Measurements from ENCODE around the gene PPP1CC. TPM values are rescaled to one million over a fixed set of nuclear protein-coding genes. Genes with fewer than 3 reads are reported as not detected.
"Not testable (repeated sequence)": the region's sequence is repeated elsewhere in the genome, so short reads cannot be mapped to it uniquely, and the experiment has no call there.

PPP1CC gene
- total RNA-seq, 1 donor from 2014 or later: 175 TPM

- DNase-seq (no peak), ATAC-seq (ENCODE audit: poor library complexity) (no peak)
- intact Hi-C loops (cut with DNase I): no loop called here
These were observed 17.5 kb upstream of the PPP1CC start for GRCh38 chr12:110760204-110760609.

DNA sequence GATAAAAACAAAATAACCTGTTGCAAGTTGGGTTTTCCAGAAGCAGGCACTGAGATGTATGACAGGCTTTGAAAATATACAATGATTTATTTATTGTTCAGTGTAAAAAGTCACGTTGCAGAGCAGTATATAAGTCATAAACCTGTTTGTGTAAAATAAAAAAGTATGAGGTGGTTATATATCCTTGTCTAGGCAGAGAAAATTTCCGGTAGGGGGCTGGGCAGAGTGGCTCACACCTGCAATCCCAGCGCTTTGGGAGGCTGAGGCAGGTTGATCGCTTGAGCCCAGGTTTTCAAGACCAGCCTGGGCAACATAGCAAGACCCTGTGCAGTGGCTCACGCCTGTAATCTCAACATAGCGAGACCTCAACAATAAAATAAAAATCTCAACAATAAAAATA is 16.2 kb upstream of the PPP1CC start:
- intact Hi-C loops (cut with DNase I): no loop called here
- ATAC-seq (ENCODE audit: poor library complexity) (no peak), DNase-seq (no peak)

- intact Hi-C loops (cut with DNase I): no loop called here
- ATAC-seq (ENCODE audit: poor library complexity) (no peak), DNase-seq (no peak)
These were observed 13.9 kb upstream of the PPP1CC start for GRCh38 chr12:110756611-110757010.

DNA sequence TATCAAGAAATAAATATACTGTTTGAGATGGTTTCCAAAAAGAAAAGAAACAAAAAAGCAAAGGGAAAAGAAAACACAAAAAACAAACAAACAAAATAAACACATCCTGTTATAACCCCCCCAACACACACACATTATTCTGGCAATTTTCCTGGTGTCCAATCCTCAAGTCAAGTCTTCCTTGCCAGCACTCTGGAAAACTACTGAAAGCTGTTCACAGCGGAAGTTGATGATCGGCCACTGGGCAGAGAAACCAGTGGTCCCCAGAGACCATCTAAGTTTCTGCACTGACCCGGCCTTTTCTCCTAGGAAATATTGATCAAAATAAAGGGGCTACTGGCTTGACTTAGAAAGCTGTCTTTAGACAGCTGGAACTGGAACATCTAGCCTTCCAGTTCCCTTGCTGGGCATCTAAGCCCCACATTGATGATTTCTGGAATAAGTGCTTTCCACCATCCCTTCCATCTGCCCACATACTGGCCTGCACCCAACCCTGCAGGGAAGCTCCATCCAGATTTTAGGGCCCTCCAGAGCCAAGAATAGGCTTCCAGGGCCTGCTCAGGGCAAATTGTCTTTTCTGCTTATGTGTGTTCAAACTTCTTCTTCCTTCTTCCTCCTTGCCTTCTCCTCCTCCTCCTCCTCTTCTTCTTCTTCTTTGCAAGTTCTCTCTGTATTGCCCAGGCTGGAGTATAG is 11.6 kb upstream of the PPP1CC start:
- ATAC-seq (ENCODE audit: poor library complexity): peak; percentile 77
- DNase-seq: no peak
- intact Hi-C loops (cut with DNase I): no loop called here

DNA sequence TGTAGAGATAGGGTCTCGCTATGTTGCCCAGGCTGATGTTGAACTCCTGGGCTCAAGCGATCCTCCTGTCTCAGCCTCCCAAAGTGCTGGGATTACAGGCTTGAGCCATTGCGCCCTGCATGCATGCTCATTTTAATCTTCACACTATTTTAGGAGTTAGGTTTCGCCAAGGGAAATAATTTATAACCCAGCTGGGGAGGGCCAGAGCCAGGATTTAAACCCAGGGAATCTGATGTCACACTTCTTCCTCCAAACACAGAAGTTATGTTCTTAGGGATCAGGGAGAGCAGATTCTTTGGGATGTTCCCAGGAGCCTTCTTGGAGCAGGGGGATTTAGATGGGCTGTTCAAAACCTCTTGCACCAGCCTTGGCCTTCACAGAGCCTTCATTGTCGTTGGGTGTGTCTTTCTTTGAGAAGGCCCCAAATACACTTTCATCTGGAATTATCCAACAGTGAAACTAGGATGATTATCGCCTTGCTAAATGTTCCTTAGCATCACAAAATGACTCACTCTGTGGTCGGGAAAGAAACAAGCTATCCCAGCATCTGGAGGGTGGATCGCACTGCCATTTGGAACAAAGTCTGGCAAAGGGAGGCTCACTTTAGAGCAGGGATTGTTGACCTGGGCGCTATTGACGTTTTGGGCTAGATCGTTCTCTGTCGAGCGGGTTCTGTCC is 8.2 kb upstream of the PPP1CC start:
- no peak for DNase-seq
- intact Hi-C loops (cut with DNase I): no loop called here
- no peak for ATAC-seq (ENCODE audit: poor library complexity)

GRCh38 chr12:110746550-110746949 is 3.9 kb upstream of the PPP1CC start:
- no peak for ATAC-seq (ENCODE audit: poor library complexity)
- intact Hi-C loops (cut with DNase I): no loop called here
- DNase-seq: no peak

- intact Hi-C loops (cut with DNase I): no loop called here
- ATAC-seq (ENCODE audit: poor library complexity) (no peak), DNase-seq (no peak)
These were observed 3.0 kb upstream of the PPP1CC start for GRCh38 chr12:110745542-110746284.

GRCh38 chr12:110744601-110745264 is 2.0 kb upstream of the PPP1CC start:
- intact Hi-C loops (cut with DNase I): no loop called here
- DNase-seq (no peak), ATAC-seq (ENCODE audit: poor library complexity) (no peak)

DNA sequence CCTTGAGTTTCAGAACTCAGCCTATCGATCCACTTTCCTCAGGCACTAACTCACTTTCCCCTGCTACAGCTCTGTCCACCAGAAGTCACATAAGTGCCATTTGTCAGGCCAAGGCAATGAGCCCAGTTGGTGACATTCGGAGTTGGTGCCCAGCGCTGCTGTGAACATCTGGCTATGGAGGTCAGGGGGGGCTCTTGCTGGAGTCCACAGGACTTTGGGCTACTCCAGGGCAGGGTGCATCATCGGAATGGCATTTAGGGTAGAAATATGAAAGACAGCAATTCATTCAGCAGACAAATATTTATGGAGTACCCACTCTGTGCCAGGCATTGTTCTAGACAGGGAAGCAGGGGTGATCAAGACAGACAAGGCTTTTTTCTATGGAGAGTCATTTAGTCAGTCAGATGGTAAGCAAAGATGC is 1.5 kb upstream of the PPP1CC start:
- ATAC-seq (ENCODE audit: poor library complexity) (no peak), DNase-seq (no peak)
- intact Hi-C loops (cut with DNase I): no loop called here

DNA sequence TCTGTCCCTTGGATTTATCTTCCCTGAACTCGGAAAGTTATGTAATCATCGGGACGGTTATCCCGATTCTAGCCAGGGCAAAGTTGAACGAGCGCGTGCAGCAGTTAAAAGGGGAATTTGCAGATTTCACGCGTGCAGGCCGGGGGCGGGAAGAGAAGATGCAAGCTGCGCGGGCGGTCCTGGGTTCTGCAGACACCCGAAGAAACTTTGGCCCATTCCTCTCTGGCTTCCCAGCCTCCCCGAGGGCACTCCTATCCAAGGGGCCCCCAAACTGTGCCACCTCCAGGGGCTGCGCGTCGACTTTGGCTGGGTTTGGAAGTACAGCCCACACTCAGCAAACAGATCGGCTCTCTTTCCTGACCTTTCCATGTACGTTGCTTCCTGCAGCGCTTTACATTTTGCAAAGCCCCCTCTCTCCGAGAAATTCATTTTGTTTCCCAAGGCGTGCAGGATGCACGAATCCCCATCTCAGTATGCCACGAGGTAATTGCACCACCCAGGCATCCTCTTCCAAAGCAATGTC is 941 bp upstream of the PPP1CC start:
- DNase-seq (peak; percentile 56), ATAC-seq (ENCODE audit: poor library complexity) (peak; percentile 31)
- intact Hi-C loops (cut with DNase I): no loop called here

DNA sequence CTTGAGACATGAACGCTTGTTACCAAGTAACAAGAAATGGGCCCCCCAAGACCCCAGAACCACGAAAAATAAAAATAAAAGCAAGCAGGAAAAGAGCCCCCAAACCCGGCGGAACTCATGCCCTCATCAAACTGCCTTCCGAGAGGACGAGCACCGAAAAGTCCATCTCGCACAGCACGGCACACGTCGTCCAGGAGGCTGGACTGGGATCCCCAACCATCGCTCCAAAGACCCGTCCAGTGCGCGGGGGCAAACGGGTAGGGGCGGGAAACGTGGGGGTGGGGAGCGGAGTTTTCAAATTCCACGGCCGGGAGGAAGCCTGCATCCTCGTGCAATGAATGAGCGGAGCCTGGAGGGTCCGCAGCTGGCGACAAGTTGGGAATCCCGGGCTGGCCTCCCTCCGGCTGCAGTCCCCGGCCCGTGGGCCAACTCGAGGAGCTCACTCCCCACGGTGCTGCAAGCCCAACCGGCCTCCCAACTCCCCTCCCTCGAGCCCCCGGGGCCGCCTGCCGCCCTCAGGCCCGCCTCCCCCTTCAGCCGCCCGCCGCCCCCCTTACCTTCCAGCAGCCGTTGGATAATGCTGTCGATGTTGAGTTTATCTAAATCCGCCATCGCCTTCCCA is 484 bp downstream of the PPP1CC start:
- DNase-seq (no peak), ATAC-seq (ENCODE audit: poor library complexity) (peak; percentile 23)
- intact Hi-C loops (cut with DNase I): no loop called here

- intact Hi-C loops (cut with DNase I): no loop called here
- DNase-seq (no peak), ATAC-seq (ENCODE audit: poor library complexity) (peak; percentile 23)
These were observed 1.2 kb downstream of the PPP1CC start for GRCh38 chr12:110741341-110742095.

GRCh38 chr12:110739894-110740293 is 2.8 kb downstream of the PPP1CC start:
- no peak for ATAC-seq (ENCODE audit: poor library complexity)
- no peak for DNase-seq
- intact Hi-C loops (cut with DNase I): no loop called here

DNA sequence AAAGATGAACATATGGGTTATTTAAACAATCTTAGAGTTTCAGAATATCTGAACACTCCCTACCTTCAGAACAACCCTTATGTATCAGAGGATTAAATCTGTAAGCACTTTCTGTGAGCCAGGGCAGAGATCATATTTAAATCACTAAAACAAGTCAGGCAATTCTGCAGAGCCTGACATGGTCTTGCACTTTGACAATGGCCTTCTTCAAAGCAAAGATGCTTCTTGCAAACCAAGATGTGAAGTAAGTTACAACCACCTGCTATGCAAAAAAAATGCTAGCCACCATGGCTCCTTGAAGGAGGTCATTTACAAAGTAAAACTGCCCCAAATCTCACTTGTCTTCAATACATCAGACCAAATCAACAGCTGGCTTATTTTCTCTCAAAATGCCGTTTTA is 3.2 kb downstream of the PPP1CC start:
- no peak for DNase-seq
- intact Hi-C loops (cut with DNase I): no loop called here
- no peak for ATAC-seq (ENCODE audit: poor library complexity)

- intact Hi-C loops (cut with DNase I): no loop called here
- DNase-seq (no peak), ATAC-seq (ENCODE audit: poor library complexity) (no peak)
These were observed 5.2 kb downstream of the PPP1CC start for GRCh38 chr12:110737532-110737931.

DNA sequence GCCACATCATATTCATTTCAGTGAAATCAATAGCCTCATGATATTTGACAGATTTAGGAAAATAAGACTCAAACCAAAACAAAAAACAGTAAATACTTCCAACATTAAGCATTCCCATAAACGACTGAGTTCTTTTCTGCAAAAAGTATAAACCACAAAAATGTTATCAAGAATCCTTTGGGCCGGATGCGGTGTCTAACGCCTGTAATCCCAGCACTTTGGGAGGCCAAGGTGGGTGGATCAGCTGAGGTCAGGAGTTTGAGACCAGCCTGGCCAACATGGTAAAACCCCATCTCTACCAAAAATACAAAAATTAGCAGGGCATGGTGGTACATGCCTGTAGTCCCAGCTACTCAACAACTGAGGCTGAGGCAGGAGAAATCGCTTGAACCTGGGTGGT is 5.7 kb downstream of the PPP1CC start:
- intact Hi-C loops (cut with DNase I); DNase-seq; ATAC-seq (ENCODE audit: poor library complexity): not testable (repeated sequence)

- intact Hi-C loops (cut with DNase I): no loop called here
- no peak for DNase-seq
These were observed 8.8 kb downstream of the PPP1CC start for GRCh38 chr12:110733900-110734299.

DNA sequence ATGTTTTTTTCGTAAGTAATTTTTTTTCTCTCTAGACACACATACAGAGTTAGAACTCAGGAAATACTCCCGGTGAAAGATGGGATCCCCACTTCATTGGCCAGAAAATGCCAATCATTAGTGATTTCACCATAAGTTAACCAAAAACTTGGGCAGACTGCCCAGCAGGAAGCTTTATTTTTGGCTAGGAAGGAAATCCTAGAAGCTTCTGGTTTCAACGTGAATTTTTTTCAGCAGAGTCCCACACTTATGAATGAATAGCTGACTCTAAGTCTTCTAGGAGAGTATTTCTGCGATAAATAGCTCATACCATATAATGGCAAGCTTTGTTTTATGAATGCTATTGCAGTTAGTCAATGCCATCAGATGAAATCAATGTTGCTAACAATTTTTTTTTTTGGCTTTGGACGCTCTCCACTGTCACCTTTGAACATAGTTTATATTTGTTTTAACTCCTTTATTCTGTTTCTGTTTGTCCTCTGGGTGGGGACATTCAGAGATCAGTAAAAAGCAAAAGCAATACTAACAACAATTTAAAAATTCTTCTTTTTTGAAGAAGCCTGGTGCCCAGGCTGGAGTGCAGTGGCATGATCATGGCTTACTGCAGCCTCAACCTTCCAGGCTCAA is 9.5 kb downstream of the PPP1CC start:
- DNase-seq: no peak

More at GRCh38 chr12:110733900-110734299, 8.8 kb downstream of the PPP1CC start:
- no peak for ATAC-seq (ENCODE audit: poor library complexity)

More for the DNA sequence above, 9.5 kb downstream of the PPP1CC start:
- intact Hi-C loops (cut with DNase I): no loop called here
- peak; percentile 24 for ATAC-seq (ENCODE audit: poor library complexity)
